Prostate gland (tissue), 2 donors: ENCODE measurements around the gene ZCCHC24.

Experiments used
- CTCF ChIP-seq, 4 experiments: fragments of 200-600 bp in 2 of 4; fragments of 450-650 bp in 2 of 4; sonication (generic) in 2 of 4; IDR thresholded peaks; 1 replicate in 3 of 4; 2 replicates in 1 of 4; pipeline ENCODE4 v1.5.1; 2016 to 2019; ENCODE audit warnings: antibody characterized with exemption in 4 of 4, mild to moderate bottlenecking in 2 of 4, moderate library complexity in 2 of 4
- POLR2A ChIP-seq: fragments of 450-650 bp; IDR thresholded peaks from one replicate; pipeline ENCODE4 v1.6.1; 2016; ENCODE audit warnings: antibody characterized with exemption, mild to moderate bottlenecking
- POLR2AphosphoS5 ChIP-seq: sonication (generic); formaldehyde crosslinking; IDR thresholded peaks from one replicate; pipeline ENCODE4 v1.6.1; 2017; ENCODE audit warnings: antibody characterized with exemption

DNA sequence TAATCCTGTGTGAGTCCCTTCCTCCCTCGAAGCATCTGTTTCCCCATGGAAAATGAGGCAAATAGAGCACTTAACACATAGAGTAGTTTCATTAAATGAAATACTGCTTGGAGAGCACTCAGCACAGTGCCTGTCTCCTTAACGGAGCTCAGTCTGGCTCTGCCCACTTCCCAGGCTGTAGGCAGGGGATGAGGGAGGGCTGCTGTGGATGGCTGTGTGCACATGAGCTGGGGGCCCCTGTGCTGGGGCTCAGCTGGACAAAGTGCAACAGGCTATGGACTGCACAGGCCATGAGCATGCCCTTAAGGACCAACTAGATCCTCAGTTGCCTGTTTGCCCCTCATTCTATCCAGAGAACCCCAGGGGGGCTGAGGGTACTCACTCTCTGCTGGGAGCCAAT, 14.5 kb downstream of the ZCCHC24 start:
- TF ChIP-seq POLR2AphosphoS5, result no peak
- TF ChIP-seq CTCF (IDR thresholded peaks at IDR 0.05), result no peak
- no peak for TF ChIP-seq POLR2A
